Erythroblast (primary cell): ENCODE measurements around the gene UNC80.

ENCODE experiments used
- GATA1 ChIP-seq: IDR thresholded peaks from 2 replicates; pipeline ENCODE4 v1.6.1; 2011; ENCODE audit warnings: low read depth, mild to moderate bottlenecking, control low read depth, low read length, moderate library complexity
- POLR2A ChIP-seq: IDR thresholded peaks from 2 replicates; pipeline ENCODE4 v1.6.1; 2011; ENCODE audit warnings: mild to moderate bottlenecking, low read length

- no peak for TF ChIP-seq POLR2A
- no peak for TF ChIP-seq GATA1
Measured at GRCh38 chr2:209970271-209970670, 198.6 kb downstream of the UNC80 start.
